T-helper 22 cell (primary cell): ENCODE measurements around the gene KIR3DL2.
"Not testable (repeated sequence)": the region's sequence is repeated elsewhere in the genome, so short reads cannot be mapped to it uniquely, and the experiment has no call there.

ENCODE experiments used
- DNase-seq: peaks from one replicate; pipeline ENCODE4 v3.0.0-alpha.2; 2020; ENCODE audit warnings: low read depth

Gene KIR3DL2

DNA sequence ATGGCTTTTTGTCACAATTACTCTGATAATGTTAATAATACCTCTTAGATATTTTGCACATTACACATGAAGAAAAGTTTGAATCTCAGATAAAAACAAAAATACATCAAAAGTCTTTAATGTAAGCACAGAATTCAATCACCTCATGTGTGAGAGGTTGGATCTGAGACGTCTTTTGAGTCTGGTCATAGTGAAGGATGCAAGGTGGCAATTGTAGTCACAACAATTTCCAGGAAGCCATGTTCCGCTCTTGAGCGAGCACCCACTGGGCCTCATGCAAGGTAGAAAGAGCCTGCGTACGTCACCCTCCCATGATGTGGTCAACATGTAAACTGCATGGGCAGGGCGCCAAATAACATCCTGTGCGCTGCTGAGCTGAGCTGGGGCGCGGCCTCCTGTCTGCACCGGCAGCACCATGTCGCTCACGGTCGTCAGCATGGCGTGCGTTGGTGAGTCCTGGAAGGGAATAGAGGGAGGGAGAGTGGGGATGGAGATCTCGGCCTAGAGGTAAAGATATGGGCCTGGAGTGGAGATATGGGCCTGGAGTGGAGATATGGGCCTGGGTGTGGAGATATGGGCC lies at the start of gene KIR3DL2:
TSS of gene KIR3DL2 (plus strand) at position 383 of the 580 bp plus-strand sequence. CDS start at position 416, 33 bp downstream.
- DNase-seq = not testable (repeated sequence)

DNA sequence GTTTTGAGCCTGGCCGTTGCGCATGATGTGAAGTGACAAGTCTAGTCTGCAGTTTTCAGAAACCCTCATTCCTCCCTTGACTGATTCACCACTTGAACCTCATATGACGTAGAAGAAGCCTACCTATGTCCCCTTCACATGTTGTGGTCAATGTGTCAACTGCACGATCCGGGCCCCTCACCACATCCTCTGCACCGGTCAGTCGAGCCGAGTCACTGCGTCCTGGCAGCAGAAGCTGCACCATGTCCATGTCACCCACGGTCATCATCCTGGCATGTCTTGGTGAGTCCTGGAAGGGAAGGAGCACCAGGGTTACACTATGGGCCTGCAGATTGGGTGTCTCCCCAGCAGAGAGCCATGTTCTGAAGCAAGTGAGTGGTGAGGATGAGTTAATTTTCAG lies 46.8 kb upstream of the KIR3DL2 start, which contains the start of gene KIR2DL4:
TSS of gene KIR2DL4 (plus strand) at position 201 of the 400 bp plus-strand sequence. CDS start at position 243, 42 bp downstream.
- DNase-seq = no peak

DNA sequence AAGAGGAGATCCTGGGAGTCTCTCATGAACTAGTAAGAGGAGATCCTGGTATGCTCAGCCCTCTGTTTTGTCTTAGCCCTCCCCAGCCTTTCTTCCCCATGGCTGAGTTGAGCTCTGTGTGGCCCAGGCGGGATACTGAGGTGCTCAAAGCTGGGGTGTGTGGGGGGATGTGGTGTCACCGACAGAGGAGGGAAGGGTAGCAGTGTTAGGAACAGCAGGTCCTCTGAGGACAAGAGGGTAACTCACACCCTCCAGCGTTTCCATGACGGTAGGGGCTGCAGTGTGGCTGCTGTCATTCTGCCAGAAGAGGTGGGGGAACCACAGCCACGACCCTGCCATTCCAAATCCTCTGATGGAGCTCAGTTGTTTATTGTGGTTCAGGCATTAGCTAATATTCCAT lies 46.1 kb upstream of the KIR3DL2 start:
- DNase-seq = no peak

DNA sequence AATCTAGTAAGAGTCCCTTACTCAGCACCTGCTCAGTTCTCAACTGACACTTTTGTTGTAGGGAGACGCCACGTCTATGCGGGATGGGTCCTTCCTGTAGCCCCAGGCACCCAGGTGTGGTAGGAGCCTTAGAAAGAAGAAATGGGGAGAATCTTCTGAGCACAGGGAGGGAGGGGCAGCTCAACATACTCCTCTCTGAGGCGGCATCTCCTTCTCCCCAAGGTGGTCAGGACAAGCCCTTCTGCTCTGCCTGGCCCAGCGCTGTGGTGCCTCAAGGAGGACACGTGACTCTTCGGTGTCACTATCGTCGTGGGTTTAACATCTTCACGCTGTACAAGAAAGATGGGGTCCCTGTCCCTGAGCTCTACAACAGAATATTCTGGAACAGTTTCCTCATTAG lies 45.7 kb upstream of the KIR3DL2 start:
- no peak for DNase-seq

DNA sequence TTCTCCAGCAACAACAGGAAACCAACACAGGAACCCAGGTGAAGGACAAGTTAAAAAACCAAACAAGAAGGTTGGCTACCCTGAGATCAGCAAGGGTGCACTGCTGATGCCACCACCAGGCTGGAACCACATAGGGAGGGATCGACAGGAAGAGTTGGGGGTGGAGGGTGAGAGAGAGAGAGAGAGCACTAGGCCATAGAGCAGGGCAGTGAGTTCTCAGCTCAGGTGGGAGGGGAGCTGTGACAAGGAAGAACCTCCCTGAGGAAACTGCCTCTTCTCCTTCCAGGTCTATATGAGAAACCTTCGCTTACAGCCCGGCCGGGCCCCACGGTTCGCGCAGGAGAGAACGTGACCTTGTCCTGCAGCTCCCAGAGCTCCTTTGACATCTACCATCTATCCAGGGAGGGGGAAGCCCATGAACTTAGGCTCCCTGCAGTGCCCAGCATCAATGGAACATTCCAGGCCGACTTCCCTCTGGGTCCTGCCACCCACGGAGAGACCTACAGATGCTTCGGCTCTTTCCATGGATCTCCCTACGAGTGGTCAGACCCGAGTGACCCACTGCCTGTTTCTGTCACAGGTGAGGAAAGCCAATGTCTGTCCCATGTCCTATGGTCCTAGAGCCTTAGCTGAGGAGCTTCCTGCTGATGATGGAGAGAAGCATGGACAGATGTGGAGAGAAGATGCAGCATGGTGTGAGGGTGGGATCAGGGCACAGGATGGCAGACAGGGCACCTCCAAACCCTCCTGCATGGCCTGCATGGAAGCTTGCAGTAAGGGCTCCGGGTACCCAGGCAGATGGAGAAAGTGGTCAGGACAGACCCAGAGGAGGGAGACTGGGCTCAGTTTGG lies 44.4 kb upstream of the KIR3DL2 start:
- no peak for DNase-seq

DNA sequence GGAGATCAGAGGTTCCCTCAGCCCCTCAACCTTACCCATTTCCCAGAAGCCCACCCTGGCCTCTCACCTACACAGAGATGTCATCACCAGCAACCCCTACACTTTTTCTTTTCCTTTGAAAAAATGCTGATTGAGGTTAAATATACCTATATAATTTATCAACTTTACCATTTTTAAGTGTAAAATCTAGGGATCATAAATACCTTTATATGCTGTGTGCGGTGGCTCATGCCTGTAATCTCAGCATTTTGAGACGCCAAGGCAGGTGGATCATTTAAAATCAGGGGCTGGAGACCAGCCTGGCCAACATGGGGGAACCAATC lies 43.8 kb upstream of the KIR3DL2 start:
- no peak for DNase-seq

DNA sequence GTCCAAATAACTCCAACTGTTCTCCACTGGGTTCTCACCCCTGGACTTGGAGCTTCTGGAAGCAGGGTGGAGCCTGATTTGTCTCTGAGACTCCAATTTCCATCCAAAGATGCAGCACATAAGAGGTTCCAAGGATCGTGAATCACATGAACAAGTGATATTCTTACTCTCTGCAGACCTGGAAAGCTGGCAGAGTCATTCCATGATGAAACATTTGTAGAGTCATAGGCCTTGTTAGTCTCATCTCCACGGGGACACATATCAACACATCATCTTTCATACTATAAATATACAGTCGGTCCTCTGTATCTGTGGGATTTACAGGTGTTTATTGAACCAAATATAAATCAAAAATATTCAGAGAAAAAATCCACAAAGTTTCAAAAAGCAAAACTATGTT lies 35.7 kb upstream of the KIR3DL2 start:
- DNase-seq = not testable (repeated sequence)

DNA sequence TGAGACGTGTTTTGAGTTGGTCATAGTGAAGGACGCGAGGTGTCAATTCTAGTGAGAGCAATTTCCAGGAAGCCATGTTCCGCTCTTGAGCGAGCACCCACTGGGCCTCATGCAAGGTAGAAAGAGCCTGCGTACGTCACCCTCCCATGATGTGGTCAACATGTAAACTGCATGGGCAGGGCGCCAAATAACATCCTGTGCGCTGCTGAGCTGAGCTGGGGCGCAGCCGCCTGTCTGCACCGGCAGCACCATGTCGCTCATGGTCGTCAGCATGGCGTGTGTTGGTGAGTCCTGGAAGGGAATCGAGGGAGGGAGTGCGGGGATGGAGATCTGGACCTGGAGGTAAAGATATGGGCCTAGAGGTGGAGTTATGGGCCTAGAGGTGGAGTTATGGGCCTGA lies 34.0 kb upstream of the KIR3DL2 start, which contains the start of gene KIR3DL1:
TSS of gene KIR3DL1 (plus strand) at position 218 of the 400 bp plus-strand sequence.
- DNase-seq = not testable (repeated sequence)

DNA sequence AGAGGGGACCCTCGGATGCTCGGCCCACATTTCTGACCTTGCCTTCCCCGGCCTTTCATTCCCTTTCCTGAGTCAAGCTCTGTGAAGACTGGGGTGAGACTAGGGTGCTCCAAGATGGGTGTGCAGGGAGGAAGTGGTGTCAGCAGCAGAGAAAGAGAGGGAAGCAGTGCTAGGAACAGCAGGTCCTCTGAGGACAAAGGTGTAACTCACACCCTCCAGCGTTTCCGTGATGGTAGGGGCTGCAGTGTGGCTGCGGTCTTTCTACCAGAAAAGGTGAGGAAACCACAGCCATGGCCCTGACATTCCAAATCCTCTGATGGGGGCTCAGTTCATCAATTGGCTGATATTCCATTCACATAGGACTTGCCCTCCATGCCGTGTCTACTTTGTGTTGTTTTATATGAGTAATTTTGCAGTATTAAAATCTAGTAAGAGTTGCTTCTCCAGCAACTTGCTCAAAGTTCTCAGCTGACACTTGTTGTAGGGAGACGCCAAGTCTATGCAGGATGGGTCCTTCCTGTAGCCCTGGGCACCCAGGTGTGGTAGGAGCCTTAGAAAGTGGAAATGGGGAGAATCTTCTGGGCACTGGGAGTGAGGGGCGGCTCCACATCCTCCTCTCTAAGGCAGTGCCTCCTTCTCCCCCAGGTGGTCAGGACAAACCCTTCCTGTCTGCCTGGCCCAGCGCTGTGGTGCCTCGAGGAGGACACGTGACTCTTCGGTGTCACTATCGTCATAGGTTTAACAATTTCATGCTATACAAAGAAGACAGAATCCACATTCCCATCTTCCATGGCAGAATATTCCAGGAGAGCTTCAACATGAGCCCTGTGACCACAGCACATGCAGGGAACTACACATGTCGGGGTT lies 32.3 kb upstream of the KIR3DL2 start:
- no peak for DNase-seq

DNA sequence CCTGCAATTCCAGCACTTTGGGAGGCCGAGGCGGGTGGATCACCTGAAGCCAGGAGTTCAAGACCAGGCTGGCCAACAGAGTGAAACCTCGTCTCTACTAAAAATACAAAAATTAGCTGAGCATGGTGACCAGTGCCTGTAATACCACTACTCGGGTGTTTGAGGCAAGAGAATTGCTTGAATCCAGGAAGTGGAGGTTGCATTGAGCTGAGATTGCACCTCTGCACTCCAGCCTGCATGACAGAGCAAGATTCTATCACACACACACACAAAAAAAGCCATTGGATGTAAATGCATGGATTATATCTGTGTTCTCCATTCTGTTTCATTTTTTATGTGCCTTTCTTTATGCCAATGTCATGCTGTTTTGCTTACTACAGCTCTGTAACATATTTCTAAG lies 25.8 kb upstream of the KIR3DL2 start:
- DNase-seq = not testable (repeated sequence)

DNA sequence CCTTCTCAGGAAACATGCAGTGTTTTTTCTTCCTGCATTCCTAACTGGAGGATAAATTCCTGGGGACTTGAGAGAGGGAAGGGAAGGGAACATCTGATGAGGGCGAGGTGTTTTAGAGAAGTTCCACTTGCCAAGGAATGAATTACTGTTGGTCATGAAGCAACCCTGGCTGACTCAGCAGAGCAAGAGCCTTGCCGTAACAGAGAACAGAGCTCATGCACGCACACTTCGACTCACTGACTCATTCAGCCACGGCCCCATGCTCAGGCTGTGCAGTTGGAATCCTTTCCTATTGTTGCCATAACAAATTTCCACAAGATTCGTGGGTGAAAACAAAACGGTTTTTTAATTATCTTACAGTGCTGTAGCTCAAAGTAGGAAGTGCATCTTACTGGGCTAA lies 24.9 kb upstream of the KIR3DL2 start:
- DNase-seq = not testable (repeated sequence)

DNA sequence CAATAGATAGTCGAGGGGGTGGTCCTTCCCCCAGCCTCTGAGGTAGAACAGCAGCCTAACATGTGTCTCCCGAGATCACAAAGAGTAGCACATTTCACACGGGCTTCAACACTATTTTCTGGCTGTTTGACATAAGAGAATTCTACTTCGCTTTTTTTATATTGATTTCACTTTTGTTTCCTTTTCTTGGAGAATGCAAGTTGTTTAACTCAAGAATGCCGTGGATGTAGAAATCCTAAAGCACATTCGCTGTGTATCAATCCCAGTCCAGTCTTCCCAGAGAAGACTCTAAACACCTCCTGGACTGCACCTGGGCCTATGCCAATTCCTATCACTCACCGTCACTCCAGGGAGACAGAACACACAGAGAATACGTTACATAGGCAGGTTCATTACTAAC lies 22.2 kb upstream of the KIR3DL2 start:
- DNase-seq = not testable (repeated sequence)

DNA sequence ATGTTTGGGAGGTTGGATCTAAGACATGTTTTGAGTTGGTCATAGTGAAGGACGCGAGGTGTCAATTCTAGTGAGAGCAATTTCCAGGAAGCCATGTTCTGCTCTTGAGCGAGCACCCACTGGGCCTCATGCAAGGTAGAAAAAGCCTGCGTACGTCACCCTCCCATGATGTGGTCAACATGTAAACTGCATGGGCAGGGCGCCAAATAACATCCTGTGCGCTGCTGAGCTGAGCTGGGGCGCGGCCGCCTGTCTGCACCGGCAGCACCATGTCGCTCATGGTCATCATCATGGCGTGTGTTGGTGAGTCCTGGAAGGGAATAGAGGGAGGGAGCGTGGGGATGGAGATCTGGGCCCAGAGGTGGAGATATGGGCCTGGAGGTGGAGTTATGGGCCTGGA lies 17.7 kb upstream of the KIR3DL2 start, which contains the start of gene KIR2DS4:
TSS of gene KIR2DS4 (plus strand) at position 181 of the 400 bp plus-strand sequence.
- not testable (repeated sequence) for DNase-seq

DNA sequence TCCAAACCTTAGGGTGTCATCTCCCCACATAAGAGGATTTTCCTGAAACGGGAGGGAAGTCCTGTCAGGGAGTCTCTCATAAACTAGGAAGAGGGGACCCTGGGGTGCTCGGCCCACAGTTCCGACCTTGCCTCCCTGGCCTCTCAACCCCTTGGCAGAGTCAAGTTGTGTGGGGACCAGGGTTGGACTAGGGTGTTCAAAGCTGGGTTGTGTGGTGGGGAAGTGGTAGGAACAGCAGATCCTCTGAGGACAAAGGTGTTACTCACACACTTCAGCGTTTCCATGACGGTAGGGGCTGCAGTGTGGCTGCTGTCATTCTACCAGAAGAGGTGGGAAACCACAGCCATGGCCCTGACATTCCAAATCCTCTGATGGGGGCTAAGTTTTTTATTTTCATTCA lies 15.1 kb upstream of the KIR3DL2 start:
- not testable (repeated sequence) for DNase-seq

DNA sequence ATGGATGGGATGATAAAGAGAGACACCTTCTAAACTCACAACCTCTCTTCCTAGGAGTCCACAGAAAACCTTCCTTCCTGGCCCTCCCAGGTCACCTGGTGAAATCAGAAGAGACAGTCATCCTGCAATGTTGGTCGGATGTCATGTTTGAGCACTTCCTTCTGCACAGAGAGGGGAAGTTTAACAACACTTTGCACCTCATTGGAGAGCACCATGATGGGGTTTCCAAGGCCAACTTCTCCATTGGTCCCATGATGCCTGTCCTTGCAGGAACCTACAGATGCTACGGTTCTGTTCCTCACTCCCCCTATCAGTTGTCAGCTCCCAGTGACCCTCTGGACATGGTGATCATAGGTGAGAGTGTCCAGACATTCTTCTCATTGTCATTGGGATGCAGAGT lies 12.7 kb upstream of the KIR3DL2 start:
- not testable (repeated sequence) for DNase-seq

DNA sequence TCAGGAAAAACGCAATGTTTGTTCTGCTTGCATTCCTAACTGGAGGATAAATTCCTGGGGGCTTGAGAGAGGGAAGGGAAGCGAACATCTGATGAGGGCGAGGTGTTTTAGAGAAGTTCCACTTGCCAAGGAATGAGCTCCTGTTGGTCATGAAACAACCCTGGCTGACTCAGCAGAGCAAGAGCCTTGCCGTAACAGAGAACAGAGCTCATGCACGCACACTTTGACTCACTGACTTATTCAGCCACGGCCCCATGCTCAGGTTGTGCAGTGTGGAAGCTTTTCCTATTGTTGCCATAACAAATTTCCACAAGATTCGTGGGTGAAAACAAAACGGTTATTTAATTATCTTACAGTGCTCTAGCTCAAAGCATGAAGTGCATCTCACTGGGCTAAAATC lies 7.1 kb upstream of the KIR3DL2 start:
- not testable (repeated sequence) for DNase-seq

DNA sequence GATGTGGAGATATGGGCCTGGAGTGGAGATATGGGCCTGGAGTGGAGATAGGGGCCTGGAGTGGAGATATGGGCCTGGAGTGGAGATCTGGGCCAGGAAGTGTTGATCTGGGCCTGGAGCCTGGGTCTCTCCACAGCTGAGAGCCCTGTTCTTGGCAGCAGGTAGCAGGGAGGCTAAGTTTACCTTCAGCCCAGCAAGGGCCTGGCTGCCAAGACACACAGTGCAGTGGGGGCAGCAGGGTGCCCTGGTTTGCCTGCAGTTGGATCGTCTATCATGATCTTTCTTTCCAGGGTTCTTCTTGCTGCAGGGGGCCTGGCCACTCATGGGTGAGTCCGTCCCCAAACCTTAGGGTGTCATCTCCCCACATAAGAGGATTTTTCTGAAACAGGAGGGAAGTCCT lies 687 bp downstream of the KIR3DL2 start:
- no peak for DNase-seq

DNA sequence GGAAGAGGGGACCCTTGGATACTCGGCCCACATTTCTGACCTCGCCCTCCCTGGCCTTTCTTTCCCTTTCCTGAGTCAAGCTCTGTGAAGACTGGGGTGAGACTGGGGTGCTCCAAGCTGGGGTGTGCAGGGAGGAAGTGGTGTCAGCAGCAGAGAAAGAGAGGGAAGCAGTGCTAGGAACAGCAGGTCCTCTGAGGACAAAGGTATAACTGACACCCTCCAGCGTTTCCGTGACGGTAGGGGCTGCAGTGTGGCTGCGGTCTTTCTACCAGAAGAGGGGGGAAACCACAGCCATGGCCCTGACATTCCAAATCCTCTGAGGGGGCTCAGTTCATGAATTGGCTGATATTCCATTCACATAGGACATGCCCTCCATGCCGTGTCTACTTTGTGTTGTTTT lies 1.1 kb downstream of the KIR3DL2 start:
- DNase-seq = no peak

DNA sequence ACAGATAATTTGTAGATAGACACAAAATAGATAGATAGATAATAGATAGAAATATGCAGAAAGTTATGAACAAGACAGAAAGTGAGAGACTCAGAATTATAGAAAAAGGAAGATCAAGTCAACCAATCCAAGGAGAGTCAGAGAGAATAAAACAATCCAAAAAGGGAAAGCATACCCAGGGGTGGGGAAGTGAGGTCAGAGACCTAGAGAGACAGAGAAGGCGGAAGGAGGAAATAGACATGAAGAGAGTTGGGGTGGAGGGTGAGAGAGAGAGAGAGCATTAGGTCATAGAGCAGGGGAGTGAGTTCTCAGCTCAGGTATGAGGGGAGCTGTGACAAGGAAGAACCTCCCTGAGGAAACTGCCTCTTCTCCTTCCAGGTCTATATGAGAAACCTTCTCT lies 5.0 kb downstream of the KIR3DL2 start:
- DNase-seq = not testable (repeated sequence)

DNA sequence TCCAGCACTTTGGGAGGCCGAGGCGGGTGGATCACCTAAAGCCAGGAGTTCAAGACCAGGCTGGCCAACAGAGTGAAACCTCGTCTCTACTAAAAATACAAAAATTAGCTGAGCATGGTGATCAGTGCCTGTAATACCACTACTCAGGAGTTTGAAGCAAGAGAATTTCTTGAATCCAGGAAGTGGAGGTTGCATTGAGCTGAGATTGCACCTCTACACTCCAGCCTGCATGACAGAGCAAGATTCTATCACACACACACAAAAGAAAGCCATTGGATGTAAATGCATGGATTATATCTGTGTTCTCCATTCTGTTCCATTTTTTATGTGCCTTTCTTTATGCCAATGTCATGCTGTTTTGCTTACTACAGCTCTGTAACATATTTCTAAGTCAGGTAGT lies 8.2 kb downstream of the KIR3DL2 start:
- not testable (repeated sequence) for DNase-seq

DNA sequence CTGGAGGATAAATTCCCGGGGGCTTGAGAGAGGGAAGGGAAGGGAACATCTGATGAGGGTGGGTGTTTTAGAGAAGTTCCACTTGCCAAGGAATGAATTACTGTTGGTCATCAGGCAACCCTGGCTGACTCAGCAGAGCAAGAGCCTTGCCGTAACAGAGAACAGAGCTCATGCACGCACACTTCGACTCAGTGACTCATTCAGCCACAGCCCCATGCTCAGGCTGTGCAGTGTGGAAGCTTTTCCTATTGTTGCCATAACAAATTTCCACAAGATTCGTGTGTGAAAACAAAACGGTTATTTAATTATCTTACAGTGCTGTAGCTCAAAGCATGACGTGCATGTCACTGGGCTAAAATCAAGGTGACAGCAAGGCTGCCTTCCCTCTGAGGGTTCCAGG lies 9.2 kb downstream of the KIR3DL2 start:
- DNase-seq = not testable (repeated sequence)

DNA sequence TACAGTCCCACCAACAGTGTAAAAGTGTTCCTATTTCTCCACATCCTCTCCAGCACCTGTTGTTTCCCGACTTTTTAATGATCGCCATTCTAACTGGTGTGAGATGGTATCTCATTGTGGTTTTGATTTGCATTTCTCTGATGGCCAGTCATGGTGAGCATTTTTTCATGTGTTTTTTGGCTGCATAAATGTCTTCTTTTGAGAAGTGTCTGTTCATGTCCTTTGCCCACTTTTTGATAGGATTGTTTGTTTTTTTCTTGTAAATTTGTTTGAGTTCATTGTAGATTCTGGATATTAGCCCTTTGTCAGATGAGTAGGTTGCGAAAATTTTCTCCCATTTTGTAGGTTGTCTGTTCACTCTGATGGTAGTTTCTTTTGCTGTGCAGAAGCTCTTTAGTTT lies 13.2 kb downstream of the KIR3DL2 start:
- DNase-seq = not testable (repeated sequence)
